ENCODE results near the gene SCTR. TPM values are rescaled to one million over a fixed set of nuclear protein-coding genes. Genes with fewer than 3 reads are reported as not detected.

Gene SCTR
- total and polyA plus RNA-seq, 4 donors: 4.6 to 42.7 (median 28.0) TPM

GRCh38 chr2:119422360-119423107 is 101.7 kb downstream of the SCTR start:
- H3K9ac ChIP-seq (ENCODE audit: insufficient read depth in 1 of 2, low read length in 2 of 2): no peak overlapping the region
- H3K9me3 ChIP-seq (ENCODE audit: control insufficient read depth in 4 of 4, insufficient read depth in 3 of 4, low read length in 3 of 4): no peaks in the 10 kb centered on the region
- H3K36me3 ChIP-seq (ENCODE audit: control insufficient read depth in 4 of 4, insufficient read depth in 4 of 4, low read length in 4 of 4): no peaks in the 10 kb centered on the region
- 80 to 90% methylated on average over 7 of the region's 7 CpGs for WGBS, 2 donors
- DNase-seq: peak in 2 of 3 donors; percentile 54 to 62
- H3K27me3 ChIP-seq (ENCODE audit: control insufficient read depth in 3 of 3, insufficient read depth in 3 of 3, low read length in 2 of 3): no peaks in the 10 kb centered on the region
- peaks cover 0 to 22% (median 6%) of the 10 kb centered on the region in 5 donors for H3K4me1 ChIP-seq (ENCODE audit: control insufficient read depth in 5 of 5, insufficient read depth in 5 of 5, low read length in 5 of 5)
- no peak for ATAC-seq (ENCODE audit: insufficient read depth, low FRiP score)
- no peak overlapping the region for H3K27ac ChIP-seq (ENCODE audit: low read depth in 1 of 2, low read length in 1 of 2)
- no peak for TF ChIP-seq CTCF (IDR thresholded peaks at IDR 0.05; ENCODE audit: control extremely low read depth, extremely low read depth)
- H3K4me3 ChIP-seq: no peak overlapping the region

GRCh38 chr2:119421741-119422140 is 102.5 kb downstream of the SCTR start:
- Histone ChIP-seq H3K9ac (ENCODE audit: insufficient read depth in 1 of 2, low read length in 2 of 2) (no peak overlapping the region), H3K27me3 (ENCODE audit: control insufficient read depth in 3 of 3, insufficient read depth in 3 of 3, low read length in 2 of 3) (no peaks in the 10 kb centered on the region), H3K4me1 (ENCODE audit: control insufficient read depth in 5 of 5, insufficient read depth in 5 of 5, low read length in 5 of 5) (peaks cover 0 to 15% (median 2%) of the 10 kb centered on the region in 5 donors), H3K9me3 (ENCODE audit: control insufficient read depth in 4 of 4, insufficient read depth in 3 of 4, low read length in 3 of 4) (no peaks in the 10 kb centered on the region), H3K4me3 (no peak overlapping the region), H3K36me3 (ENCODE audit: control insufficient read depth in 4 of 4, insufficient read depth in 4 of 4, low read length in 4 of 4) (no peaks in the 10 kb centered on the region), H3K27ac (ENCODE audit: low read depth in 1 of 2, low read length in 1 of 2) (no peak overlapping the region)
- TF ChIP-seq CTCF (IDR thresholded peaks at IDR 0.05; ENCODE audit: control extremely low read depth, extremely low read depth): no peak
- no peak for ATAC-seq (ENCODE audit: insufficient read depth, low FRiP score)
- DNase-seq: no peak

- Histone ChIP-seq H3K27ac (ENCODE audit: low read depth in 1 of 2, low read length in 1 of 2) (no peak overlapping the region), H3K4me1 (ENCODE audit: control insufficient read depth in 5 of 5, insufficient read depth in 5 of 5, low read length in 5 of 5) (peaks cover 0 to 10% (median 0%) of the 10 kb centered on the region in 5 donors), H3K36me3 (ENCODE audit: control insufficient read depth in 4 of 4, insufficient read depth in 4 of 4, low read length in 4 of 4) (no peaks in the 10 kb centered on the region), H3K4me3 (no peak overlapping the region), H3K27me3 (ENCODE audit: control insufficient read depth in 3 of 3, insufficient read depth in 3 of 3, low read length in 2 of 3) (no peaks in the 10 kb centered on the region), H3K9ac (ENCODE audit: insufficient read depth in 1 of 2, low read length in 2 of 2) (no peak overlapping the region), H3K9me3 (ENCODE audit: control insufficient read depth in 4 of 4, insufficient read depth in 3 of 4, low read length in 3 of 4) (no peaks in the 10 kb centered on the region)
- DNase-seq (no peak), ATAC-seq (ENCODE audit: insufficient read depth, low FRiP score) (no peak)
- 93 to 100% methylated on average over 1 of the region's 1 CpG for WGBS, 2 donors
- TF ChIP-seq CTCF (IDR thresholded peaks at IDR 0.05; ENCODE audit: control extremely low read depth, extremely low read depth): no peak
Observed at GRCh38 chr2:119421304-119421703, 103.0 kb downstream of the SCTR start.

Measured in lung (tissue), 12 donors.